ENCODE measurements around the gene CFB.
"Not testable (repeated sequence)": the region's sequence is repeated elsewhere in the genome, so short reads cannot be mapped to it uniquely, and the experiment has no call there.

The CFB gene

DNA sequence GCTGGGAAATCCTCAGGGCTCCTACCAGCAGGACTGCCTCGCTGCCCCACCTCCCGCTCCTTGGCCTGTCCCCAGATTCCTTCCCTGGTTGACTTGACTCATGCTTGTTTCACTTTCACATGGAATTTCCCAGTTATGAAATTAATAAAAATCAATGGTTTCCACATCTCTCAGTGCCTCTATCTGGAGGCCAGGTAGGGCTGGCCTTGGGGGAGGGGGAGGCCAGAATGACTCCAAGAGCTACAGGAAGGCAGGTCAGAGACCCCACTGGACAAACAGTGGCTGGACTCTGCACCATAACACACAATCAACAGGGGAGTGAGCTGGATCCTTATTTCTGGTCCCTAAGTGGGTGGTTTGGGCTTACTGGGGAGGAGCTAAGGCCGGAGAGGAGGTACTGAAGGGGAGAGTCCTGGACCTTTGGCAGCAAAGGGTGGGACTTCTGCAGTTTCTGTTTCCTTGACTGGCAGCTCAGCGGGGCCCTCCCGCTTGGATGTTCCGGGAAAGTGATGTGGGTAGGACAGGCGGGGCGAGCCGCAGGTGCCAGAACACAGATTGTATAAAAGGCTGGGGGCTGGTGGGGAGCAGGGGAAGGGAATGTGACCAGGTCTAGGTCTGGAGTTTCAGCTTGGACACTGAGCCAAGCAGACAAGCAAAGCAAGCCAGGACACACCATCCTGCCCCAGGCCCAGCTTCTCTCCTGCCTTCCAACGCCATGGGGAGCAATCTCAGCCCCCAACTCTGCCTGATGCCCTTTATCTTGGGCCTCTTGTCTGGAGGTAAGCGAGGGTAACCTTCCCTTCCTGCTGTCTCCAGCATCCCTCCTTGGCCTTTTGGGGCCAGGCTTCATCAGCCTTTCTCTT, at the start of gene CFB:
Gene CFB (plus strand): TSS at position 589 of the 863 bp plus-strand sequence. CDS start 127 bp downstream, at position 716.
- DNase-seq: no peak
- in situ Hi-C loops (cut with MboI; ENCODE audit: low pct_unique_long_range_greater_than_20kb, low sequenced_read_pairs): no loop called here

DNA sequence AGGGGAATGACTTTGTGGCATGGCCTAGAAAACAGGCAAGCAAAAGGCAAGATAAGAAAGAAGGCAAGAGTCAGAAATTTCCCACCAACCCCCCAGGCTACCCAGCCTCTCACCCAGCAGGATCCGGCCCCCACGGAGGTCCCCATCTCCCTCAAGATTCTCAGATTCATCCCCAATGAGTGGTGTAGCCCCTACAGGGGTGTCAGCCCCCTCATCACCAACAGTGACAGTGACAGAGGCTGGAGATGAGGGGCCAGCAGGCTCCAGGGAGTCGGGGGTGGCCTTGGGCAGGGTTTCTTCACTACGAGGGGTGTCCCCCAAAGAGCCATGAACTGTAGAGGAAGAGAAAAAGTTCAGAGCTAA, 49.4 kb upstream of the CFB start:
- no peak for DNase-seq
- in situ Hi-C loops (cut with MboI; ENCODE audit: low pct_unique_long_range_greater_than_20kb, low sequenced_read_pairs): no loop called here

DNA sequence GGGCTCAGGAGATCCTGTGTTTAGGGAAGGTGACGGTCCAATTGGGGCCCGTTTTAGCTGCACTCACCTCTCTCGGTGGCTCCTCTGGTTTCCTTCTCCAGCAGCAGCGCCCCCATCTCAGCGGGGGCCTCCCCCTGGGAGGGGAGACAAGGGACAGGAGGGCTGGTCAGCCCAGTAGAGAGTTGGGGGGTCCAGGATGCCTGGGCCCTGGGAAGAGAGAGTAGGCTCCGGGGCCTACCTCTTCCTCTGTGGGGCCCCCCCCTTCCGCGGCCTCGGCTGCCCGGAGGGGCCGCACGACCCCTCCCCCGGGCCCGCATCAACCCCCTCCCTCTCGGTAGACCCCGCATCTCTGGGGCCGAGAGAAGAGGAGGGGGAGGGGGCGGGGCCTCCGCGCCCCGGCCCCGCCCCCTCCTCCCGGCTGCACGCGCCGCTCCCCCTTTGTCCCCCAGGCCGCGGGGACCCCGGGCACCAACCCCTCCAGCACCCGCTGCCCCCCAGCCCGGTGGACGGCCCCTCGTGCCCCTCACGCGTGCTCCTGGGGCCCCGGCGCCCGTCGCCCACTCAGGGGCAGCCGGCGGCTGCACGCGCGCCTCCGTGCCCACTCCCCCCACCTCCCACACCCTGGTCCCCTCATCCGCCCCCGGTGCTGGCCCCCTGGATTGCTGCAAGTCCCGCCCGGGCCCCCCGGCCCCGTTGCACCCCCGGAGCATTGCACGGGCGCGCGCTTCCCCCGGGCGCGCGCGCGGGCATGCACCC, 48.9 kb upstream of the CFB start:
- in situ Hi-C loops (cut with MboI; ENCODE audit: low pct_unique_long_range_greater_than_20kb, low sequenced_read_pairs): no loop called here

GRCh38 chr6:31897612-31898382, 48.1 kb upstream of the CFB start, which contains the start of gene EHMT2:
Gene EHMT2, minus strand, starts transcription at chr6:31897698. Its CDS starts 21 bp downstream, at chr6:31897677.
- in situ Hi-C loops (cut with MboI; ENCODE audit: low pct_unique_long_range_greater_than_20kb, low sequenced_read_pairs): no loop called here

More for the DNA sequence above, 48.9 kb upstream of the CFB start:
- DNase-seq: no peak

GRCh38 chr6:31898383-31899011, 47.4 kb upstream of the CFB start:
- in situ Hi-C loops (cut with MboI; ENCODE audit: low pct_unique_long_range_greater_than_20kb, low sequenced_read_pairs): no loop called here
- DNase-seq: peak; percentile 59

More at GRCh38 chr6:31897612-31898382, 48.1 kb upstream of the CFB start, which contains the start of gene EHMT2:
- DNase-seq: peak; percentile 82

GRCh38 chr6:31899215-31899614, 46.7 kb upstream of the CFB start:
- in situ Hi-C loops (cut with MboI; ENCODE audit: low pct_unique_long_range_greater_than_20kb, low sequenced_read_pairs): no loop called here
- no peak for DNase-seq

DNA sequence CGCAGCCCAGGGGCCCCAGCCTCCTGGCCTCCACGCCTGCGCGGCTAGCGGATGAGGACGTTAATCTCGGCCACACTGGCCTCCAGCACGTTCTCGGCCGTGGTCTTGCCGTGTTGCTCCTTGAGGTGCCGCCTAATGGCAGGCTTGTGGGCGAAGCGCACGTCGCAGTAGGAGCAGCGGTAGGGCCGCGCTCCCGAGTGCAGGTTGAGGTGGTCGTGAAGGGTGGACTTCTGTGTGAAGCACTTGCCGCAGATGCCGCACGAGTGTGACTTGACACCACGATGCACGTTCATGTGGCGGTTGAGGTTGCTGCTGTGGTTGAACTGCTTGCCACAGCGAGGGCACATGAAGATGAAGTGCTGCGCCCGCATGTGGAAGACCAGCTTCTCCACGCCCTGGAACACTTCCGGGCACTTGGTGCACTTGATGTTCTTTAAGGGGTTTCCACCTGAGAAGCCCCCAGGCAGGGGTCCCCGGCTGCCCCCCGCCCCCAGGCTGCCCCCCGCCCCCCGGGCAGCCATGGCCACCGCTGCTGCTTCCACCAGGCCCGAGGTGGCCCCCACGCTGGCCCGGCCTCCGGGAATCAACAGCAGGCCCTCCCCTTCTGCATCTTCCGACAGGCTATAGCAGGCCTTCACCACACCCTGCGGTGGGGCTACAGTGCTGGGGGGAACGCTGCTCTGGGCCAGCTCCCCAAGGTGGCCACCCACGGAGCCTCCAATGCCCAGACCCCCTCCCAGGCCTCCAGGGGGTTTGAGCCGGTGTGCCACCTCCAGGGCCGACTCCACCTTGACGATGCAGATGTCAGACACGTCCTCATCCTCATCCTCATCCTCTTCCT, 45.8 kb upstream of the CFB start:
- in situ Hi-C loops (cut with MboI; ENCODE audit: low pct_unique_long_range_greater_than_20kb, low sequenced_read_pairs): no loop called here
- no peak for DNase-seq

DNA sequence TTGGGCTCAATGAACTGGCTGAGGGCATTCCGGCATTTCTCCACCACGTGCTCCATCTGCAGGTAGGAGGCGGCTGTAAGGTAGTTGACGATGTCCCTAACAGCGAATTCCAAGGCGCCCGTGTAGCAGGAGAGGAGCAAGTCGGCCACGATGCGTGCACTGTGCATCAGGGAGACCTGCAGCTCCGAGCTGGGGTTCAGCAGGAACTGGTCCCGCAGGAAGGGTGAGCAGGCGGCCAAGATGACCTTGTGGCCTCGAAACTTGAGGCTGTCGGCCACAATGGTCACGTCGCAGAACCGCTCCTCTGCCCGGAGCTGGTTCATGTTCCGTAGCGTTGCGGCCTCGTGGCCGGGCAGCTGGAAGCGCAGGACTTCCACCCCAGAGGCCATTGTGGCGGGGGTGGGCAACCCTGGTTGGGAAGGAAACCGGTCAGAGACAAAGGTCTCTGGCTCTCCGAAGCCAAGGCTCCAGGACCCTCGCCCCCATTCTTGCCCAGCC, 44.9 kb upstream of the CFB start:
- no peak for DNase-seq
- in situ Hi-C loops (cut with MboI; ENCODE audit: low pct_unique_long_range_greater_than_20kb, low sequenced_read_pairs): no loop called here

GRCh38 chr6:31901415-31901952, 44.4 kb upstream of the CFB start:
- no peak for DNase-seq
- in situ Hi-C loops (cut with MboI; ENCODE audit: low pct_unique_long_range_greater_than_20kb, low sequenced_read_pairs): no loop called here

DNA sequence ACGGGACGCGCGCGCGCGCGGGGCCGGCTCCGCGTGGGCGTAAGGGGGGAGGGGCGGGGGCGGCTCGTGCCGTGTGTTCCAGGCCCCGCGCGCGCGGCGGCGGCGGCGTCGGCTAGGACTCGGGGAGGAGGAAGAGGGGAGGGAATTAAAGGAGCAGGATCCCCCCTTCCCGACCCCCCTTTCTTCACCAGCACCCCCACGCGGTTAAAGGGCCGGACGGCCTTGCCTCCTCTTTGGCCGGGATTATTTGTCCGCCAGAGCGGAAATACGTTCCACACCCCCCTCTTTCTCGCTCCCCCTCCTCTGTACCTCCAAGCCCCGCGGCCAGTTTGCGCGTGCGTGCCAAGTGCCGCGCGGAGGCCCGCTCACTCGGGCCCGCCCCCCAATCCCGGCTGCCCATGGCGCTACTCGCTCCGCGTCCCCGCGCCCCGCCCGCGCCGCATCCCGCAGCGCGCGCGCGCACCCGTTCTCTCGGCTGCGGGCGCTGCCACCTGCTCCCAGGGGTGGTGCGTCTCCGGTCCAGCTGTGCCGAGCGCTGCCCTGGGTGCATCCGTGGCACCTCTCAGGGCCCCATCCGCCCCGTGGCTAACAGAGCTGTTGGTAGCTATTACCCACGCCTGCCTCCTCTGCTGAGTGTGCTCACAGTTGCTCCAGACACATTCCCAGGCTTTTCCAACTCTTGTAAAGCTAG, 43.8 kb upstream of the CFB start, which contains the start of gene ZBTB12:
Gene ZBTB12 (minus strand): TSS at position 134 of the 691 bp plus-strand sequence. CDS start 781 bp downstream, outside the sequence.
- DNase-seq: peak; percentile 90
- in situ Hi-C loops (cut with MboI; ENCODE audit: low pct_unique_long_range_greater_than_20kb, low sequenced_read_pairs): no loop called here

- in situ Hi-C loops (cut with MboI; ENCODE audit: low pct_unique_long_range_greater_than_20kb, low sequenced_read_pairs): no loop called here
- DNase-seq: no peak
Measured at GRCh38 chr6:31903957-31904356, 41.9 kb upstream of the CFB start.

GRCh38 chr6:31905041-31905440, 40.9 kb upstream of the CFB start:
- in situ Hi-C loops (cut with MboI; ENCODE audit: low pct_unique_long_range_greater_than_20kb, low sequenced_read_pairs): no loop called here
- no peak for DNase-seq

DNA sequence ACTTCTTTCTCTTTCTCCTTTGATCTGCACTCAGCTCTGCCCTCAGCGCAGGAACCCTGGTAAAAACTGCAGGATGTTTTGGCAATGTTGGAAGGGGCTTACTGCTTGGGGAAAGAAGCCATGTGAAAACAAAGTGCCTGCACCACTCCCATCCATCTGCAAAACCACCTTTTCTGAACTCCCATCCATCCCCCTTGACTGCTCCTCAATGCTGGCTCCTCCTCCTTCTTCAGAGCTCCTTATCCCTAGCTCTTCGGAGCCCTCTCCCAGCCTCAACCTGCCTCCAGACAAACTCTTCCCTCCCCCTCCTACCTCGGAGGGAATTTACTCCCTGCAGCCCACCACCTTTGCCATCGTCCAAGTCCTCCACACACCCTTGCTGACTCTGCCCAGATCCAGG, 39.8 kb upstream of the CFB start:
- in situ Hi-C loops (cut with MboI; ENCODE audit: low pct_unique_long_range_greater_than_20kb, low sequenced_read_pairs): no loop called here
- no peak for DNase-seq

DNA sequence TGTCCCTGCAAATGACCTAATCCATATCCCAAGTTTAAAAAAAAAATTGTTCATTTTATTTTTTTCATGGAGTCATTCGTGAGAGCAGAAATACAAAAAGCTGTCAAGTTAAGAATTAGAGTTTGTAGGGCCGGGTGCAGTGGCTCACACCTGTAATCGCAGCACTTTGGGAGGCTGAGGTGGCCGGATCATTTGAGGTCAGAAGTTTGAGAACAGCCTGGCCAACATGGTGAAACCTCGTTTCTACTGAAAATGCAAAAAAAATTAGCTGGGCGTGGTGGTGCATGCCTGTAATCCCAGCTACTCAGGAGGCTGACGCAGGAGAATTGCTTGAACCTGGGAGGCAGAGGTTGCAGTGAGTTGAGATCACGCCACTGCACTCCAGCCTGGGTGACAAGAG, 39.2 kb upstream of the CFB start:
- DNase-seq; in situ Hi-C loops (cut with MboI; ENCODE audit: low pct_unique_long_range_greater_than_20kb, low sequenced_read_pairs): not testable (repeated sequence)

DNA sequence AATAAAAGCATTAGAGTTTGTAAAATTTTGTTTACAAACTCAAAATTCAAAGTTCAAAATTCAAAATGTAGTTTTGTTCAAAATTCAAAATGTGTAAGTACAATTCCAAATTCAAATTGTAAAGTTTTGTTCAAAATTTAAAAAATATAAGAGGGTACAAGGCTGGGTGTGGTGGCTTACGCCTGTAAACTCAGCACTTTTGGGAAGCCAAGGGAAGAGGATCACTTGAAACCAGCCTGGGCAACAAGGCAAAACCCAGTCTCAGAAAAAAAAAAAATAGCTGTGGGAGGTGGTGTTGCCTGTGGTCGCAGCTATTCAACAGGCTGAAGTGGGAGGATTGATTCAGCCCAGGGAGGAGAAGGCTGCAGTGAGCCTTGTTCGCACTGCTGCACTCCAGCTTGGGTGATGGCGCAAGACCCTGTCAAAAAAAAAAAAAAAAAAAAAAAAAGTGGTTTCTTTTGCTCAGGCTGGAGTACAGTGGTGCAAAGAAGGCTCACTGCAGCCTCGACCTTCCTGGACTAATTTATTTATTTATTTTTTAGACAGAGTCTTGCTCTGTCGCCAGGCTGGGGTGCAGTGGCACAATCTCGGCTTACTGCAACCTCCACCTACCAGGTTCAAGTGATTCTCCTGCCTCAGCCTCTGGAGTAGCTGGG, 38.6 kb upstream of the CFB start:
- peak; percentile 96 for DNase-seq
- in situ Hi-C loops (cut with MboI; ENCODE audit: low pct_unique_long_range_greater_than_20kb, low sequenced_read_pairs): no loop called here

DNA sequence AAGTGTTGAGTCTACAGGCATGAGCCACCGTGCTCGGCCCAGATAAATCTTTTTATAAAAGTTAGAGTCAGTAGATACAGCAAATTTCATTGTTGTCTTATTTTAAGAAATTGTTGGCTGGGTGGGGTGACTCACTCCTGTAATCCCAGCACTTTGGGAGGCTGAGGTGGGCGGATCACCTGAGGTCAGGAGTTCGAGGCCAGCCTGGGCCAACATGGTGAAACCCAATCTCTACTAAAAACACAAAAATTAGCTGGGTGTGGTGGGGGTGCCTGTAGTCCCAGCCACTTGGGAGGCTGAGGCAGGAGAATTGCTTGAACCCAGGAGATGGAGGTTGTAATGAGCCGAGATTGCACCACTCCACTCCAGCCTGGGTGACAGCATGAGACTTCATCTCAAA, 37.6 kb upstream of the CFB start:
- DNase-seq; in situ Hi-C loops (cut with MboI; ENCODE audit: low pct_unique_long_range_greater_than_20kb, low sequenced_read_pairs): not testable (repeated sequence)

GRCh38 chr6:31908791-31909190, 37.1 kb upstream of the CFB start:
- no peak for DNase-seq
- in situ Hi-C loops (cut with MboI; ENCODE audit: low pct_unique_long_range_greater_than_20kb, low sequenced_read_pairs): no loop called here

Data from KBM-7 (cell line).